ENCODE data around the gene SLC6A18. TPM values are rescaled to one million over a fixed set of nuclear protein-coding genes. Genes with fewer than 3 reads are reported as not detected.

SLC6A18 gene
- total RNA-seq, 4 donors from 2014 or later, result not detected

GRCh38 chr5:1220351-1220750 is 4.8 kb upstream of the SLC6A18 start:
- TF ChIP-seq, protein P1, sequence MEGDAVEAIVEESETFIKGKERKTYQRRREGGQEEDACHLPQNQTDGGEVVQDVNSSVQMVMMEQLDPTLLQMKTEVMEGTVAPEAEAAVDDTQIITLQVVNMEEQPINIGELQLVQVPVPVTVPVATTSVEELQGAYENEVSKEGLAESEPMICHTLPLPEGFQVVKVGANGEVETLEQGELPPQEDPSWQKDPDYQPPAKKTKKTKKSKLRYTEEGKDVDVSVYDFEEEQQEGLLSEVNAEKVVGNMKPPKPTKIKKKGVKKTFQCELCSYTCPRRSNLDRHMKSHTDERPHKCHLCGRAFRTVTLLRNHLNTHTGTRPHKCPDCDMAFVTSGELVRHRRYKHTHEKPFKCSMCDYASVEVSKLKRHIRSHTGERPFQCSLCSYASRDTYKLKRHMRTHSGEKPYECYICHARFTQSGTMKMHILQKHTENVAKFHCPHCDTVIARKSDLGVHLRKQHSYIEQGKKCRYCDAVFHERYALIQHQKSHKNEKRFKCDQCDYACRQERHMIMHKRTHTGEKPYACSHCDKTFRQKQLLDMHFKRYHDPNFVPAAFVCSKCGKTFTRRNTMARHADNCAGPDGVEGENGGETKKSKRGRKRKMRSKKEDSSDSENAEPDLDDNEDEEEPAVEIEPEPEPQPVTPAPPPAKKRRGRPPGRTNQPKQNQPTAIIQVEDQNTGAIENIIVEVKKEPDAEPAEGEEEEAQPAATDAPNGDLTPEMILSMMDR (IDR thresholded peaks at IDR 0.05), result no peak
- no peak for DNase-seq (ENCODE audit: low spot score)
- no peak for ATAC-seq (ENCODE audit: low FRiP score)

GRCh38 chr5:1220831-1221230 is 4.3 kb upstream of the SLC6A18 start:
- ATAC-seq (ENCODE audit: low FRiP score) (no peak), DNase-seq (ENCODE audit: low spot score) (no peak)
- TF ChIP-seq, protein P1 (IDR thresholded peaks at IDR 0.05), result no peak

- DNase-seq (ENCODE audit: low spot score), result no peak
- no peak for ATAC-seq (ENCODE audit: low FRiP score)
- TF ChIP-seq, protein P1 (IDR thresholded peaks at IDR 0.05), result no peak
Measured at GRCh38 chr5:1221721-1222120, 3.5 kb upstream of the SLC6A18 start.

GRCh38 chr5:1222147-1222546 is 3.0 kb upstream of the SLC6A18 start:
- DNase-seq (ENCODE audit: low spot score) (no peak), ATAC-seq (ENCODE audit: low FRiP score) (no peak)
- TF ChIP-seq, protein P1 (IDR thresholded peaks at IDR 0.05), result no peak

DNA sequence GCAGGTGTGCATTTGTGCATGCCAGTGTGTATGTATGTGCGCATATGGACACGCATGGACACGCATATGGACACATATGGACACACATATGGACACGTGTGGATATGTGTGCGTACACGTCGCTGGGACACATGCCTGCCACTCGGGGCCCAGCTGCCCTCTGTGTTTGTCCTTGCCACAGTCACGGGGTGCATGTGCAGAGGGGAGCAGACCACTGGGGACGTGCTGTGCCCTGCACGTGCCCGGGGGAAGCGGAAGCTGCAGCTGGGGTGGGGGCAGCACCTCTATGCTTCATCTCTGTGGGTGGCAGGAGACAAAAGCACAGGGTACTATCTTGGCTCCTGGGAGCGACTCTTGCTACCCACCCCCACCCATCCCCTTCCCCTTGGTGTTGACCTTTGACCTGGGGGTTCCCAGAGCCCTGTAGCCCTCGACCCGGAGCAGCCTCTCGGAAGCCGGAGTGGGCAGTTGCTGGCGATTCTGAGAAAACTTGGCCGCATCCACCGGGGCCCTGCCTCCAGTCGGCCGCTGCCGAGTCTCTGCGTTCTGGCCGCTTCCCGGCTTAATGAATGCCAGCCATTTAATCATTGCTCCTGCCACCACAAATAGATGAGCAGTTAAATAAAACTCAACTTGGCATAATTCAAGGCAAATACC is 2.4 kb upstream of the SLC6A18 start:
- TF ChIP-seq, protein P1 (IDR thresholded peaks at IDR 0.05), result no peak
- DNase-seq (ENCODE audit: low spot score) (no peak), ATAC-seq (ENCODE audit: low FRiP score) (no peak)

GRCh38 chr5:1223278-1223670 is 1.9 kb upstream of the SLC6A18 start:
- DNase-seq (ENCODE audit: low spot score) (no peak), ATAC-seq (ENCODE audit: low FRiP score) (no peak)
- TF ChIP-seq, protein P1 (IDR thresholded peaks at IDR 0.05), result no peak

GRCh38 chr5:1224631-1225030 is 550 bp upstream of the SLC6A18 start:
- no peak for DNase-seq (ENCODE audit: low spot score)
- no peak for ATAC-seq (ENCODE audit: low FRiP score)
- TF ChIP-seq, protein P1 (IDR thresholded peaks at IDR 0.05), result no peak
